Gastrocnemius medialis (tissue), 4 donors: ENCODE results near the gene SLC12A7. TPM values are rescaled to one million over a fixed set of nuclear protein-coding genes. Genes with fewer than 3 reads are reported as not detected.

Source experiments
- ATAC-seq, 2 donors: fragments of 150-250 bp; one replicate each; pipeline ENCODE4 v1.9.1; 2016
- DNase-seq, 2 donors: peaks; one replicate each; pipeline ENCODE4 v3.0.0-alpha.2; 2019
- H3K27ac ChIP-seq, 4 donors: fragments of 200-600 bp; sonication (generic); 1 replicate in 1 of 4; 2 replicates in 3 of 4; pipeline ENCODE4 v1.5.1; 2016 to 2018; ENCODE audit warnings: mild to moderate bottlenecking in 2 of 4, moderate library complexity in 1 of 4
- H3K27me3 ChIP-seq, 3 donors: fragments of 200-600 bp; sonication (generic) in 2 of 3; 1 replicate in 1 of 3; 2 replicates in 2 of 3; pipeline versions ENCODE4 v1.5.1 to v1.6.0; 2016 to 2019; ENCODE audit warnings: mild to moderate bottlenecking in 1 of 3, moderate library complexity in 1 of 3
- H3K36me3 ChIP-seq, 2 donors: fragments of 200-600 bp; sonication (generic) in 1 of 2; one replicate each; pipeline ENCODE4 v1.5.1; 2017 to 2018
- H3K4me1 ChIP-seq, 2 donors: fragments of 200-600 bp; sonication (generic) in 1 of 2; one replicate each; pipeline ENCODE4 v1.5.1; 2016 to 2017; ENCODE audit warnings: mild to moderate bottlenecking in 2 of 2
- H3K4me3 ChIP-seq, 4 donors: fragments of 200-600 bp; sonication (generic) in 3 of 4; 1 replicate in 1 of 4; 2 replicates in 3 of 4; pipeline ENCODE4 v1.5.1; 2016 to 2019; ENCODE audit warnings: mild to moderate bottlenecking in 2 of 4
- H3K9me3 ChIP-seq, 3 donors: fragments of 200-600 bp; sonication (generic) in 2 of 3; 1 replicate in 1 of 3; 2 replicates in 2 of 3; pipeline ENCODE4 v1.5.1; 2016 to 2019
- CTCF ChIP-seq, 5 experiments: fragments of 450-650 bp in 3 of 5; fragments of 200-600 bp in 2 of 5; sonication (generic) in 2 of 5; IDR thresholded peaks in 4 of 5; conservative IDR thresholded peaks in 1 of 5; 1 replicate in 4 of 5; 2 replicates in 1 of 5; pipeline ENCODE4 v1.5.1; 2016 to 2019; ENCODE audit warnings: antibody characterized with exemption in 5 of 5, mild to moderate bottlenecking in 3 of 5, moderate library complexity in 3 of 5
- POLR2A ChIP-seq, 2 donors: fragments of 450-650 bp; IDR thresholded peaks; one replicate each; pipeline ENCODE4 v1.6.1; 2017; ENCODE audit warnings: antibody characterized with exemption in 2 of 2, mild to moderate bottlenecking in 2 of 2, moderate library complexity in 2 of 2
- in situ Hi-C, 4 donors: fragments of 200-750 bp; cut with MboI; loops; one replicate each; pipeline versions ENCODE4 v1.15.0 to v1.8.0; 2017; ENCODE audit warnings: low sequenced_read_pairs in 4 of 4
- intact Hi-C: fragments of 100-400 bp; cut with DNase I; formaldehyde crosslinking; loops from one replicate; pipeline ENCODE4 v1.15.1; 2023; ENCODE audit warnings: low total_unique reads
- total RNA-seq, 4 donors: library from RNA; depleted of rRNA; stranded (reverse); fragments of >200 nt; gene quantifications; one replicate each; pipeline versions ENCODE4 v1.1.0 to v1.2.3, GENCODE V29; 2016

SLC12A7 gene
- total RNA-seq, 4 donors from 2014 or later = 1.6 to 5.3 (median 3.5) TPM

- in situ Hi-C loops (no loop called here), intact Hi-C loops (no loop called here)
- no peaks in the 10 kb centered on the region for H3K36me3 ChIP-seq
- no peak for TF ChIP-seq CTCF (IDR thresholded peaks at IDR 0.05 in 4 of 5, conservative IDR thresholded peaks at IDR 0.05 in 1 of 5)
- TF ChIP-seq POLR2A (IDR thresholded peaks at IDR 0.05) = no peak
- ATAC-seq = no peak
- H3K27ac ChIP-seq = no peak overlapping the region
- H3K4me3 ChIP-seq = no peak overlapping the region
- H3K27me3 ChIP-seq = no peaks in the 10 kb centered on the region
- peaks cover 2 to 6% of the 10 kb centered on the region in 2 donors for H3K4me1 ChIP-seq
- no peak for DNase-seq
- H3K9me3 ChIP-seq = no peaks in the 10 kb centered on the region
Observed at GRCh38 chr5:1097381-1097987, 14.4 kb downstream of the SLC12A7 start.

- H3K36me3 ChIP-seq = no peaks in the 10 kb centered on the region
- in situ Hi-C loops = no loop called here
- TF ChIP-seq CTCF (IDR thresholded peaks at IDR 0.05 in 4 of 5, conservative IDR thresholded peaks at IDR 0.05 in 1 of 5) (no peak), POLR2A (IDR thresholded peaks at IDR 0.05) (no peak)
- ATAC-seq (no peak), DNase-seq (no peak)
- no peak overlapping the region for H3K27ac ChIP-seq
- intact Hi-C loops = no loop called here
- no peak overlapping the region for H3K4me3 ChIP-seq
- H3K9me3 ChIP-seq = no peaks in the 10 kb centered on the region
- H3K27me3 ChIP-seq = no peaks in the 10 kb centered on the region
- no peaks in the 10 kb centered on the region for H3K4me1 ChIP-seq
Observed at GRCh38 chr5:1096838-1097237, 15.0 kb downstream of the SLC12A7 start.

GRCh38 chr5:1095990-1096363, 15.9 kb downstream of the SLC12A7 start:
- Histone ChIP-seq H3K4me1 (no peaks in the 10 kb centered on the region), H3K36me3 (no peaks in the 10 kb centered on the region), H3K4me3 (no peak overlapping the region), H3K9me3 (no peaks in the 10 kb centered on the region), H3K27me3 (no peaks in the 10 kb centered on the region), H3K27ac (no peak overlapping the region)
- ATAC-seq (no peak), DNase-seq (no peak)
- intact Hi-C loops = no loop called here
- TF ChIP-seq CTCF (IDR thresholded peaks at IDR 0.05 in 4 of 5, conservative IDR thresholded peaks at IDR 0.05 in 1 of 5) (no peak), POLR2A (IDR thresholded peaks at IDR 0.05) (no peak)
- in situ Hi-C loops = no loop called here

GRCh38 chr5:1095302-1095989, 16.4 kb downstream of the SLC12A7 start:
- DNase-seq = no peak
- TF ChIP-seq POLR2A (IDR thresholded peaks at IDR 0.05) (no peak), CTCF (IDR thresholded peaks at IDR 0.05 in 4 of 5, conservative IDR thresholded peaks at IDR 0.05 in 1 of 5) (no peak)
- Histone ChIP-seq H3K9me3 (no peaks in the 10 kb centered on the region), H3K36me3 (no peaks in the 10 kb centered on the region), H3K4me3 (no peak overlapping the region), H3K27ac (no peak overlapping the region), H3K27me3 (no peaks in the 10 kb centered on the region), H3K4me1 (no peaks in the 10 kb centered on the region)
- ATAC-seq = no peak
- intact Hi-C loops (no loop called here), in situ Hi-C loops (no loop called here)
